CD4-positive, alpha-beta T cell (primary cell): ENCODE measurements around the gene SLC25A20. TPM values are rescaled to one million over a fixed set of nuclear protein-coding genes. Genes with fewer than 3 reads are reported as not detected.

ENCODE experiments used
- ATAC-seq: fragments of 200-7000 bp; cut with Tn5 transposase; one replicate; pipeline ENCODE4 v1.10.0; 2022; ENCODE audit warnings: mild to moderate bottlenecking; ENCODE audit not compliant: poor library complexity
- CTCF ChIA-PET: fragments of 350-600 bp; sonication (Branson Sonifier 250); formaldehyde crosslinking; loops from one replicate; lab custom pipeline; 2021; ENCODE audit warnings: antibody characterized with exemption, inconsistent platforms; lab: Charles Lee
- POLR2A ChIA-PET: fragments of 350-600 bp; sonication (Branson Sonifier 250); formaldehyde crosslinking; loops from one replicate; lab custom pipeline; 2021; ENCODE audit warnings: antibody characterized with exemption, inconsistent platforms; lab: Charles Lee
- DNase-seq, 14 experiments: peaks; one replicate each; pipeline ENCODE4 v3.0.0-alpha.2; 2013 to 2020; ENCODE audit warnings: mixed read lengths in 2 of 14
- H3K27ac ChIP-seq, 2 donors: one replicate each; pipeline versions ENCODE4 v1.5.1 to v1.7.0; 2013; ENCODE audit warnings: low read length in 2 of 2, low read depth in 1 of 2, mild to moderate bottlenecking in 1 of 2
- H3K27me3 ChIP-seq, 2 experiments: 1 replicate in 1 of 2; 2 replicates in 1 of 2; pipeline versions ENCODE4 v1.6.1 to v1.7.0; 2013; ENCODE audit warnings: low read length in 2 of 2, control low read depth in 1 of 2, mild to moderate bottlenecking in 1 of 2, moderate library complexity in 1 of 2; ENCODE audit not compliant: insufficient read depth in 2 of 2, control insufficient read depth in 1 of 2
- H3K36me3 ChIP-seq: one replicate; pipeline ENCODE4 v1.6.1; 2013; ENCODE audit warnings: low read length, control low read depth; ENCODE audit not compliant: insufficient read depth
- H3K4me1 ChIP-seq: one replicate; pipeline ENCODE4 v1.6.1; 2013; ENCODE audit warnings: low read length, control low read depth; ENCODE audit not compliant: insufficient read depth
- H3K4me3 ChIP-seq: one replicate; pipeline ENCODE4 v1.5.1; 2013; ENCODE audit warnings: mild to moderate bottlenecking, low read length, moderate library complexity
- H3K9me3 ChIP-seq, 2 experiments: 1 replicate in 1 of 2; 2 replicates in 1 of 2; pipeline versions ENCODE4 v1.6.1 to v1.7.0; 2013; ENCODE audit warnings: low read length in 2 of 2, mild to moderate bottlenecking in 2 of 2, control low read depth in 1 of 2, moderate library complexity in 1 of 2; ENCODE audit not compliant: control insufficient read depth in 1 of 2, insufficient read depth in 1 of 2
- H3K27ac Mint-ChIP-seq: one replicate; pipeline ENCODE4 v1.8.0; 2020; ENCODE audit warnings: mixed read lengths
- H3K27me3 Mint-ChIP-seq: one replicate; pipeline ENCODE4 v1.8.0; 2021; ENCODE audit warnings: mixed read lengths
- H3K36me3 Mint-ChIP-seq: one replicate; pipeline ENCODE4 v1.8.0; 2021; ENCODE audit warnings: low read depth, mixed read lengths
- H3K4me1 Mint-ChIP-seq: one replicate; pipeline ENCODE4 v1.8.0; 2021; ENCODE audit warnings: low read depth, mixed read lengths
- H3K4me3 Mint-ChIP-seq: one replicate; pipeline ENCODE4 v1.8.0; 2020; ENCODE audit warnings: mild to moderate bottlenecking, mixed read lengths
- H3K9me3 Mint-ChIP-seq: one replicate; pipeline ENCODE4 v1.8.0; 2020; ENCODE audit warnings: mixed read lengths
- intact Hi-C, 2 experiments: fragments of 100-400 bp; cut with DNase I in 1 of 2; cut with micrococcal nuclease in 1 of 2; formaldehyde crosslinking; loops; one replicate each; pipeline versions ENCODE4 v1.15.1 to v1.9.0; 2023 to 2025; cut with DNase I, micrococcal nuclease
- polyA plus RNA-seq, 2 donors: library from polyadenylated mRNA; unstranded; fragments of 120-200 nt; gene quantifications; one replicate each; pipeline ENCODE4 v1.2.1, GENCODE V29; 2013
- total RNA-seq, 174 experiments: library from RNA in 2 of 174; stranded (reverse) in 2 of 174; gene quantifications; one replicate each; pipeline ENCODE4 v1.2.3 and lab custom pipeline; 2021 to 2026
- TF ChIP-seq, protein P1 (sequence below): fragments of 200-600 bp; IDR thresholded peaks from one replicate; pipeline ENCODE4 v1.8.0; 2022; ENCODE audit warnings: antibody characterized with exemption, mild to moderate bottlenecking

Gene SLC25A20
- total RNA-seq (under 1 TPM; 0.41 to 0.78 TPM), total RNA-seq (lab: John Stamatoyannopoulos, UW) (4.0 to 33.2 (median 18.4) reads per million in 172 experiments)
- 16.6 TPM for polyA plus RNA-seq (2013, experiment 1 of 2)
- polyA plus RNA-seq (2013, experiment 2 of 2) = 16.5 TPM

- Histone ChIP-seq H3K4me3 (peak within 1 kb of the TSS; percentile 92), H3K4me1 (peaks cover 47% of the 10 kb centered on the region), H3K9me3 (no peaks in the 10 kb centered on the region), H3K27ac (peak within 1 kb of the TSS; percentile 71 to 84), H3K27me3 (no peaks in the 10 kb centered on the region), H3K36me3 (no peaks in the 10 kb centered on the region)
- peak; percentile 97 for ATAC-seq
- POLR2A ChIA-PET = interaction anchor here (0.6 to 4.1 kb wide), 13 partner anchors 20 to 598 kb away, joined by 3 to 68 read pairs (median 4); partner anchors contain the start of genes ARIH2, IP6K2, NME6 and PRKAR2A
- peak within 1 kb of the TSS; percentile 78 for H3K27ac Mint-ChIP-seq
- peaks cover 8% of the 10 kb centered on the region for H3K36me3 Mint-ChIP-seq
- H3K4me3 Mint-ChIP-seq = peak within 1 kb of the TSS; percentile 95
- CTCF ChIA-PET = interaction anchor here (0.9 to 3.0 kb wide), 3 partner anchors 20 to 263 kb away, joined by 3 to 21 read pairs (median 4); partner anchors contain the start of genes ARIH2, NCKIPSD and SLC26A6
- no peaks in the 10 kb centered on the region for H3K9me3 Mint-ChIP-seq
- peaks cover 40% of the 10 kb centered on the region for H3K4me1 Mint-ChIP-seq
- intact Hi-C loops = loop anchor here (1.0 to 5.0 kb wide), 7 partner anchors 20 to 806 kb away; partner anchors contain the start of genes PRKAR2A (in 2 of the 2) and ARIH2 (in 1 of the 2)
- no peaks in the 10 kb centered on the region for H3K27me3 Mint-ChIP-seq
- DNase-seq = peak; percentile 75 to 93 (median 88)
- TF ChIP-seq, protein P1, sequence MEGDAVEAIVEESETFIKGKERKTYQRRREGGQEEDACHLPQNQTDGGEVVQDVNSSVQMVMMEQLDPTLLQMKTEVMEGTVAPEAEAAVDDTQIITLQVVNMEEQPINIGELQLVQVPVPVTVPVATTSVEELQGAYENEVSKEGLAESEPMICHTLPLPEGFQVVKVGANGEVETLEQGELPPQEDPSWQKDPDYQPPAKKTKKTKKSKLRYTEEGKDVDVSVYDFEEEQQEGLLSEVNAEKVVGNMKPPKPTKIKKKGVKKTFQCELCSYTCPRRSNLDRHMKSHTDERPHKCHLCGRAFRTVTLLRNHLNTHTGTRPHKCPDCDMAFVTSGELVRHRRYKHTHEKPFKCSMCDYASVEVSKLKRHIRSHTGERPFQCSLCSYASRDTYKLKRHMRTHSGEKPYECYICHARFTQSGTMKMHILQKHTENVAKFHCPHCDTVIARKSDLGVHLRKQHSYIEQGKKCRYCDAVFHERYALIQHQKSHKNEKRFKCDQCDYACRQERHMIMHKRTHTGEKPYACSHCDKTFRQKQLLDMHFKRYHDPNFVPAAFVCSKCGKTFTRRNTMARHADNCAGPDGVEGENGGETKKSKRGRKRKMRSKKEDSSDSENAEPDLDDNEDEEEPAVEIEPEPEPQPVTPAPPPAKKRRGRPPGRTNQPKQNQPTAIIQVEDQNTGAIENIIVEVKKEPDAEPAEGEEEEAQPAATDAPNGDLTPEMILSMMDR = no peak
These were observed at the start of gene SLC25A20 for GRCh38 chr3:48898383-48899234. SLC25A20 (minus strand) TSS chr3:48898882; CDS start chr3:48898794, 88 bp downstream.

DNA sequence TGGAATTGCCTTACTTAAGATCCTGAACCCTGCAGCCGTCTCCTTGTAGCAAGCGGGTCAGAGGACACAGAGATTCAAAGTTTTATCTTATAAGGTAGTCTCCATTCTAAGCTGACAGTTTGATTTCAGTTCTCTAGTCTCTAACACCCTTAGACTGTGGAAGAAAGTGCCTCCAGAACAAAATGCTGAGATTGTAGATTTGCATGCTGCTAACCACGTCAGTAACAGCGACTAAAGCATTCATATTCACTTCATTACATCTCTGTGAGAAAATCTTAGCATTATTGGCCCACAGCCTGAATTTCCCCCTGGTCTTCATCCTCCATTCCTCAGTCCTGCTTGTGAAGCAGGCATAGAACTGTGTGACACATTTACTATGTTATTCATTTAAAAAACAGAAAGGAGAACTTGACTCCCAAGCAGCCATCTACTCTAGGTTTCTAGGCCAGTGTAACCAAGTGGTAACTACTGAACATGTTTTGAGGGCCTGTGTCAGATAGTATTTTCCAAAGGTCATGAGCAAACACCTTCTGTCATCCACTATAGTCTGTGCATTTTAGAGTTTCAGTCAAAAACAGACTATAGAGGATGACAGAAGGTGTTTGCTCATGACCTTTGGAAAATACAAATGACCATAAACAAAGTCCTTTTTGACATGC lies 47.3 kb upstream of the SLC25A20 start:
- CTCF ChIA-PET = no interaction called here
- ATAC-seq (no peak), DNase-seq (no peak)
- Mint-ChIP-seq H3K27me3 (no peaks in the 10 kb centered on the region), H3K9me3 (no peaks in the 10 kb centered on the region), H3K4me3 (no peak overlapping the region), H3K27ac (peak overlapping the region; percentile 69), H3K36me3 (peaks cover 39% of the 10 kb centered on the region), H3K4me1 (peaks cover 34% of the 10 kb centered on the region)
- Histone ChIP-seq H3K27me3 (no peaks in the 10 kb centered on the region), H3K36me3 (peaks cover 9% of the 10 kb centered on the region), H3K27ac (no peak overlapping the region), H3K4me1 (peaks cover 4% of the 10 kb centered on the region), H3K4me3 (no peak overlapping the region), H3K9me3 (no peaks in the 10 kb centered on the region)
- POLR2A ChIA-PET = interaction anchor here (0.6 kb wide), 1 partner anchor 13 kb away, joined by 3 read pairs; no protein-coding TSS in a partner anchor
- intact Hi-C loops = no loop called here
- TF ChIP-seq, protein P1 = no peak

DNA sequence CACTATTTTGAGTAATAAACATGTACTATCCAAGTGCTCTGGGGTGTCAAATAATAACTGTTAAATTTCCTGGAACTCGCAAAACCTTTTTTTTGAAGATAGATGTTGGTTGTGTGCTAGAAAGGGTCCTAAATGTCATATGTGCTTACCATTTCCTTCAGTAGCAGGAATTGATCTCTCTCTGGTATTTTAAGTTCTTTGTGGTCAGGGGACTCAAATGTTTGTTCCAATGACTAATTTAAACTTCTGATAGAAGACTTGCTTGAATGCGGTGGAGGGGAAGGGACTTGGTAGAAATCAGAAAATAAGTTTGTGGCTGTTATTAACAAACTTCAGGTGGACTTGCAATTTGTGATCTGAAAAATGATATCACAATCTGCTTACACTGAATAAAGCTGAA lies 46.8 kb upstream of the SLC25A20 start:
- CTCF ChIA-PET = no interaction called here
- intact Hi-C loops = no loop called here

More for the DNA sequence above, 46.8 kb upstream of the SLC25A20 start:
- Mint-ChIP-seq H3K27ac (peak overlapping the region; percentile 69), H3K4me1 (peaks cover 34% of the 10 kb centered on the region), H3K36me3 (peaks cover 39% of the 10 kb centered on the region), H3K4me3 (no peak overlapping the region), H3K9me3 (no peaks in the 10 kb centered on the region), H3K27me3 (no peaks in the 10 kb centered on the region)
- Histone ChIP-seq H3K9me3 (no peaks in the 10 kb centered on the region), H3K4me1 (peaks cover 4% of the 10 kb centered on the region), H3K36me3 (peaks cover 9% of the 10 kb centered on the region), H3K27ac (no peak overlapping the region), H3K27me3 (no peaks in the 10 kb centered on the region), H3K4me3 (no peak overlapping the region)
- TF ChIP-seq, protein P1 = no peak
- ATAC-seq (no peak), DNase-seq (no peak)
- POLR2A ChIA-PET = no interaction called here
